Activated CD4-positive, alpha-beta T cell treated with anti-CD3 and anti-CD28 coated beads, Interleukin-2, amount 10 ng/mL, durations not matched to agents 7 days and 5 days (primary cell): ENCODE results near the gene KIAA1217. TPM values are rescaled to one million over a fixed set of nuclear protein-coding genes. Genes with fewer than 3 reads are reported as not detected.
A peak's percentile ranks its signal among the peaks of the same experiment; 100 is the strongest.

ENCODE experiments used
- CTCF ChIA-PET: fragments of 350-600 bp; sonication (Branson Sonifier 250); formaldehyde crosslinking; loops from one replicate; lab custom pipeline; 2021; ENCODE audit warnings: antibody characterized with exemption; lab: Charles Lee
- POLR2A ChIA-PET: fragments of 350-600 bp; sonication (Branson Sonifier 250); formaldehyde crosslinking; loops from one replicate; lab custom pipeline; 2021; ENCODE audit warnings: antibody characterized with exemption; lab: Charles Lee
- DNase-seq: peaks from one replicate; pipeline ENCODE4 v3.0.0-alpha.2; 2020
- H3K27ac Mint-ChIP-seq: one replicate; pipeline ENCODE4 v1.8.0; 2021; ENCODE audit warnings: mild to moderate bottlenecking, moderate library complexity, mixed read lengths
- H3K27me3 Mint-ChIP-seq: one replicate; pipeline ENCODE4 v1.8.0; 2021; ENCODE audit warnings: mixed read lengths
- H3K36me3 Mint-ChIP-seq: one replicate; pipeline ENCODE4 v1.8.0; 2021; ENCODE audit warnings: low read depth, mixed read lengths
- H3K4me1 Mint-ChIP-seq: one replicate; pipeline ENCODE4 v1.8.0; 2021; ENCODE audit warnings: mixed read lengths
- H3K4me3 Mint-ChIP-seq: one replicate; pipeline ENCODE4 v1.8.0; 2021; ENCODE audit warnings: mild to moderate bottlenecking, moderate library complexity, mixed read lengths
- H3K9me3 Mint-ChIP-seq: one replicate; pipeline ENCODE4 v1.8.0; 2021; ENCODE audit warnings: mixed read lengths
- total RNA-seq, 2 experiments: library from RNA; stranded (reverse); gene quantifications; one replicate each; pipeline ENCODE4 v1.2.3, GENCODE V29; 2021

The KIAA1217 gene
- total RNA-seq, 2 experiments from 2014 or later, result 0.32 to 0.33 TPM

DNA sequence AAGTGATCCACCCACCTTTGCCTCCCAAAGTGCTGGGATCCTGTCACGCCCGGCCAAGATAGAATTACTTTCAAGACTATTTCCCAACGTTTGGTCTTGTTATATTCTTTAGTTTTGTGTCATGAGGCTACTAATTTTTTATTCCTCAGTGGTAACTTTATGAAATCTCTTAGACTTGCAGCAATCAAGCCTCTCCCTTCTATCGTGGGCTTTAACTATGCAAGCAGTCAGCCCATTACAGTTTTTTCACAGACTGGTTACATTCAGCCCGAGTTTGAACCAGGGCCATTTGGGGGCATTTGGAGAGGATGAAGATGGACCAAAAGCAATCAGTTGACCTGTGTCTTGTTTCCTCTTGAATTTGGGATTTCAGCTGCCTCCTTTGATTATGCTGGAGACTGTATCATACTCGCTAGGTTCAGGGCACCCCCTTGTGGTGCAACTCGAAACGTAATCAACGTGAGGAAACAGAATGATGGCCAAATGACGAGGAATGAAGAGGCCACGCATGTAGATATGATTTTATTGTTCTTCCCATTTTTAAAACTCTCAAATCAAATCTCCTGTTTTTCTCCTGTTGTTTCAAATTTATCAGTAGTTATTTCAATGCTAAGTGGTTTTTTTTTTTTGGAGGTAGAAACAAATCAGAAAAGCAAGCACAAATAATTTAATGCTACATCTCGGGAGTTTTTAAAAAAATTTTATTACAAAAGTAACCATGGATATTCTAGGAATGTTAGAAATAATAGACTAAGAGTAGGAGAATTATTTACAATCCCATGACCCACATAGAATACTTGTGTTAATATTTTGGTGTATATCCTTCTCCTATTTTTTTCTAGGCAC lies 151.6 kb downstream of the KIAA1217 start:
- Mint-ChIP-seq H3K27me3 (no peaks in the 10 kb centered on the region), H3K27ac (no peak overlapping the region), H3K4me3 (no peak overlapping the region), H3K36me3 (no peaks in the 10 kb centered on the region), H3K4me1 (no peaks in the 10 kb centered on the region), H3K9me3 (no peaks in the 10 kb centered on the region)
- ChIA-PET CTCF (no interaction called here), POLR2A (no interaction called here)
- DNase-seq, result peak; percentile 37

GRCh38 chr10:24363070-24363469 lies 154.1 kb downstream of the KIAA1217 start:
- ChIA-PET POLR2A (no interaction called here), CTCF (no interaction called here)
- H3K9me3 Mint-ChIP-seq, result no peaks in the 10 kb centered on the region
- H3K36me3 Mint-ChIP-seq, result no peaks in the 10 kb centered on the region
- H3K27ac Mint-ChIP-seq, result no peak overlapping the region
- no peaks in the 10 kb centered on the region for H3K27me3 Mint-ChIP-seq
- no peaks in the 10 kb centered on the region for H3K4me1 Mint-ChIP-seq
- no peak for DNase-seq
- no peak overlapping the region for H3K4me3 Mint-ChIP-seq

- ChIA-PET CTCF (no interaction called here), POLR2A (no interaction called here)
- H3K9me3 Mint-ChIP-seq, result no peaks in the 10 kb centered on the region
- H3K27me3 Mint-ChIP-seq, result peaks cover 2% of the 10 kb centered on the region
- no peak for DNase-seq
- H3K4me1 Mint-ChIP-seq, result no peaks in the 10 kb centered on the region
- H3K27ac Mint-ChIP-seq, result no peak overlapping the region
- H3K36me3 Mint-ChIP-seq, result no peaks in the 10 kb centered on the region
- H3K4me3 Mint-ChIP-seq, result no peak overlapping the region
Measured at GRCh38 chr10:24367688-24368087, 158.8 kb downstream of the KIAA1217 start.

- Mint-ChIP-seq H3K36me3 (no peaks in the 10 kb centered on the region), H3K27me3 (peaks cover 2% of the 10 kb centered on the region), H3K4me1 (no peaks in the 10 kb centered on the region), H3K4me3 (no peak overlapping the region), H3K9me3 (no peaks in the 10 kb centered on the region), H3K27ac (no peak overlapping the region)
- no peak for DNase-seq
- POLR2A ChIA-PET, result no interaction called here
- CTCF ChIA-PET, result interaction anchor here (1.4 kb wide), 1 partner anchor 23 kb away, joined by 3 read pairs; no protein-coding TSS in a partner anchor
Measured at GRCh38 chr10:24370877-24371276, 161.9 kb downstream of the KIAA1217 start.

GRCh38 chr10:24371396-24371795 lies 162.5 kb downstream of the KIAA1217 start:
- Mint-ChIP-seq H3K4me3 (no peak overlapping the region), H3K9me3 (no peaks in the 10 kb centered on the region), H3K36me3 (no peaks in the 10 kb centered on the region), H3K27me3 (peaks cover 2% of the 10 kb centered on the region), H3K27ac (no peak overlapping the region), H3K4me1 (no peaks in the 10 kb centered on the region)
- no peak for DNase-seq
- ChIA-PET CTCF (interaction anchor here (1.4 kb wide), 1 partner anchor 22 kb away, joined by 3 read pairs; no protein-coding TSS in a partner anchor), POLR2A (no interaction called here)

DNA sequence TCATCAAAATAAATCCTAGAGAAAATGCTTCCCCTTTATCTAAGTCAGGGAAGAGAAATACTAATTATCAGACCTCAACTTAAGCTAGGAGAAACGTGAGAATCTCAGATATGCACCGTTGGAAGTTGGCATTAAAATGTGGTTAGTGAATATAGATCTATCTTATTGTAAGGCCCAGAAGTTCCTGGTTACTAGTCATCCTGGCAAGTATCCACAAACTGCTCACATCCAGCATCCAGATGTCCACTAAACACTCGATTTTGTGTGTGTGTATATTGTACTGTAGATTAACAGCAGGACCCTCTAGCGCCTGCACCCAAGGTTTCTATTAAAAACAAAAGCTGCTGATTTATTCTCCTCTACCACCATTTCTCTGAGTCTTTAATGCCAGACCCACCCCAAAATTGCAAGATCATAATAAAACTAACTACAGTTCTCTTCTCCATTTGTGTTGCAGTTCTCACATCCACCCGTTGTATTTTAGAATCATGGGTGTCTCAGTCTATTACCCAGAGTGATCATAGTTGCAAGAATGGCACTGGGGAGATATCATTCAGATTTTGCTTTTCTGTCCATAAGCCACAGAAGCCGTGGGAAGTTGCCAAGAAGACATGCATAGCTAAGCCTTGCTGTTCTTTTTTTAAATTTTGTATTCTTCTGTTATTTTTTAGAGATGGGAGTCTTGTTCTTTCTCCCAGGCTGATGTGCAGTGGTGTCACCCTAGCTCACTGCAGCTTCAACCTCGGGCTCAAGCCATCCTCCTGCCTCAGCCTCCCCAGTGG lies 165.4 kb downstream of the KIAA1217 start:
- Mint-ChIP-seq H3K27ac (no peak overlapping the region), H3K4me3 (no peak overlapping the region), H3K9me3 (no peaks in the 10 kb centered on the region), H3K36me3 (no peaks in the 10 kb centered on the region), H3K4me1 (no peaks in the 10 kb centered on the region), H3K27me3 (peaks cover 2% of the 10 kb centered on the region)
- ChIA-PET POLR2A (no interaction called here), CTCF (no interaction called here)
- DNase-seq, result no peak

GRCh38 chr10:24375510-24375909 lies 166.6 kb downstream of the KIAA1217 start:
- no peak for DNase-seq
- CTCF ChIA-PET, result no interaction called here
- Mint-ChIP-seq H3K4me1 (no peaks in the 10 kb centered on the region), H3K9me3 (no peaks in the 10 kb centered on the region), H3K27ac (no peak overlapping the region), H3K4me3 (no peak overlapping the region), H3K27me3 (peaks cover 2% of the 10 kb centered on the region), H3K36me3 (no peaks in the 10 kb centered on the region)
- POLR2A ChIA-PET, result no interaction called here

GRCh38 chr10:24376731-24377130 lies 167.8 kb downstream of the KIAA1217 start:
- ChIA-PET POLR2A (no interaction called here), CTCF (interaction anchor here (0.7 kb wide), 1 partner anchor 141 kb away, joined by 3 read pairs; no protein-coding TSS in a partner anchor)
- Mint-ChIP-seq H3K27ac (no peak overlapping the region), H3K27me3 (peaks cover 2% of the 10 kb centered on the region), H3K4me3 (no peak overlapping the region), H3K4me1 (no peaks in the 10 kb centered on the region), H3K36me3 (no peaks in the 10 kb centered on the region), H3K9me3 (no peaks in the 10 kb centered on the region)
- no peak for DNase-seq

DNA sequence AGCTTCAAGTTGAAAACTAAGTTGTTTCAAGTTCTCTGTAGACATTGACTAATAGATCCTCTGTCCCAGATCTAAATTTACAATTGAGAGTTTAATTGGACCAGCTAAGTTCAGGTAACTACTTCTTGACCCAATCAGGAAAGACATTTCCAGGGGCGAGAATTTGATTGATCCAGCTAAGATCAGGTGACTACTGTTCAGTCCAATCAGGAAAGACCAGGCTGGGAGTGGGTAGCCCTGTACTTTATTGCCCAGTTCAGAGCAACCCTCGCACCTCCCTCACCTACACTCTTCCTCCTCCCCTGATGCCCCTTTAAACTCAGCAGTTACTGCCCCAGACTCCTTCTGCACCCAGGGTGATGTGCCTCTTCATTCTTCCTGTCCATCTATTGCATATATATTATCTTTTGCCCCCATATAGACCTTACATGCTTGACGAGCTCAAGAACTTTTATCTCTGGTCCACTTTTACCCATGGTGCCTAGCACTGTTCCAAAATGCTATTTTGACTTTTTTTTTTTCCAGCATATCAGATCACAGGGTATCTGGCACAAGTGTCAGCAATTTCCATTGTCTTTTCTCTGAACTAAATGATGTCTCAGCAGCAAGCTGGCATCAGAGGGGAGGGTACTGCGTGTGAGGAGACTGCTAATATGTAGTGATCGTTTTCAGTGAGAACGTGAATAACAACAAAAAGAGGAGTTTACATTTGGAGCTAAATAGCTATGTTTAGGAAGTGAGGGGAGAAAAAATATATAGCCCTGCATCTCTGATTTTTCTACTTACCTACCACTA lies 169.4 kb downstream of the KIAA1217 start:
- no peak overlapping the region for H3K4me3 Mint-ChIP-seq
- no peak overlapping the region for H3K27ac Mint-ChIP-seq
- POLR2A ChIA-PET, result no interaction called here
- no peaks in the 10 kb centered on the region for H3K4me1 Mint-ChIP-seq
- H3K36me3 Mint-ChIP-seq, result no peaks in the 10 kb centered on the region
- no peak for DNase-seq
- no peaks in the 10 kb centered on the region for H3K9me3 Mint-ChIP-seq
- CTCF ChIA-PET, result interaction anchor here (0.7 kb wide), 1 partner anchor 178 kb away, joined by 3 read pairs; no protein-coding TSS in a partner anchor
- no peaks in the 10 kb centered on the region for H3K27me3 Mint-ChIP-seq

GRCh38 chr10:24381235-24382010 lies 172.5 kb downstream of the KIAA1217 start:
- peaks cover 3% of the 10 kb centered on the region for H3K27me3 Mint-ChIP-seq
- H3K4me1 Mint-ChIP-seq, result no peaks in the 10 kb centered on the region
- no peak overlapping the region for H3K27ac Mint-ChIP-seq
- no peaks in the 10 kb centered on the region for H3K9me3 Mint-ChIP-seq
- no peak for DNase-seq
- H3K4me3 Mint-ChIP-seq, result no peak overlapping the region
- no peaks in the 10 kb centered on the region for H3K36me3 Mint-ChIP-seq
- ChIA-PET POLR2A (interaction anchor here (0.5 kb wide), 1 partner anchor 1685 kb away, joined by 3 read pairs; no protein-coding TSS in a partner anchor), CTCF (no interaction called here)

DNA sequence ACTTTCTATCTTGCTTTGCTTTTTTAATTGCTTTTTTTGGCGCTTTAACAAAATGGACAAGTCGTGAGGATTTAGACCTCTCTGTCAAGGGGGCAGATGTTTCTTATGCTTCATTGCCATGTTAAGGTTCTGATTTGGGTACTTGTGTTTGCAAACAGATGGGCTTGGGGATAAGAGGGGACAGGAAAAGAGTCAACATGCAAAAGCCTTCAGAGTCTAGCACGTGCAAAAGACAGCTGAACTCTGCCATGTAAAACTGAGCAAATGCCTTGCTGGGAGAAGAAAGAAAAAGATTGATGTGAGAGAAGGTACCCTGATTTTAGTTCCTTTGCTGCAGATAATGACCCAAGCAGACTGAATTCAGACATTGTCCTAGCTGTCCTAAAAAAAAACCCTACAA lies 173.1 kb downstream of the KIAA1217 start:
- H3K4me1 Mint-ChIP-seq, result no peaks in the 10 kb centered on the region
- DNase-seq, result no peak

GRCh38 chr10:24382596-24382978 lies 173.6 kb downstream of the KIAA1217 start:
- no peaks in the 10 kb centered on the region for H3K36me3 Mint-ChIP-seq
- no peaks in the 10 kb centered on the region for H3K4me1 Mint-ChIP-seq
- H3K4me3 Mint-ChIP-seq, result no peak overlapping the region
- H3K27ac Mint-ChIP-seq, result no peak overlapping the region
- CTCF ChIA-PET, result no interaction called here
- POLR2A ChIA-PET, result no interaction called here
- no peak for DNase-seq
- H3K27me3 Mint-ChIP-seq, result peaks cover 3% of the 10 kb centered on the region
- H3K9me3 Mint-ChIP-seq, result no peaks in the 10 kb centered on the region

More for the DNA sequence above, 173.1 kb downstream of the KIAA1217 start:
- Mint-ChIP-seq H3K27me3 (peaks cover 3% of the 10 kb centered on the region), H3K4me3 (no peak overlapping the region), H3K9me3 (no peaks in the 10 kb centered on the region), H3K36me3 (no peaks in the 10 kb centered on the region), H3K27ac (no peak overlapping the region)
- ChIA-PET POLR2A (no interaction called here), CTCF (no interaction called here)
